GM18498 (cell line): Measurements from ENCODE around the gene ULK2.

Experiments used
- ATAC-seq: cut with Tn5 transposase; IDR thresholded peaks from one replicate; pipeline ENCODE4 v1.9.1; 2021; ENCODE audit warnings: mild to moderate bottlenecking, moderate library complexity; ENCODE audit not compliant: unreplicated experiment

Gene ULK2

GRCh38 chr17:19731626-19732025 lies 136.1 kb downstream of the ULK2 start:
- ATAC-seq, result no peak

DNA sequence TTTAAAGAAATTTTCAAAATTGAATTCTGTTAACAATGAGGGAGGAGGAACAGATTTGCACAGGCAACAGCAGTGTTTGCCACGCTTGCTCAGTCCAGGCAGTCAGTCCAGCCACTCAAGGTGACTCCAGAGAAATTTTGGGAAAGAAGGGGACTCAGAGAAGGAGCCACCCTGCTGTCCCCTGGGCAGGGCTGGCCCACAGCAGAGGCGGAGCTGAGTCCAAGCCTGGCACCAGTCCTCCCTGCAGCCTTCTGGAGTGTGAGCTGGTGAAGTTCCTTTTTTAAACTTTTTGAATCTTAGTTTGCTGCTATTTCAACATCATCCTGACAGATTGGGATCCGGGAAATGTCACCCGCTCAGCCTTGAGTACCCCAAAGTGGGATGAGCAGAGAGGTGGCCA lies 136.9 kb downstream of the ULK2 start:
- no peak for ATAC-seq

DNA sequence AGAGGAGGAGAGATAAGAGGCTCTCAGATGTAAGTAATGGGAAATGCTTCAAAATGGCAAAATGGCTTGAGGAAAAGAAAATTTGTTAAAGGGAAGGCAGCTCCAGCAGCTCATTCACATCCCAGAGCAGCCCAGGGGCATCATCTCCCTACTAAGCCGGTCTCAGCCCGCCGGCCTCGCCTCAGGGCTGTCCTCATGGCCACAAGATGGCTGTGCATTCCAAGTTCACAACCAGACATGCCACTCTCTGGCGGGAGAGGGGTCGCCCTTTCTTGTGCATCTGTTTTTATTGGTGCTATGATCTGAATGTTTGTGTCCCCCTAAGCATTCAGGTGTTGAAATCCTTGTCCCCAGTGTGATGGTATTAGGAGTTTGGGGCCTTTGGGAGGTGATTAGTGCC lies 137.8 kb downstream of the ULK2 start:
- no peak for ATAC-seq

GRCh38 chr17:19728084-19728495 lies 139.6 kb downstream of the ULK2 start:
- ATAC-seq, result no peak

DNA sequence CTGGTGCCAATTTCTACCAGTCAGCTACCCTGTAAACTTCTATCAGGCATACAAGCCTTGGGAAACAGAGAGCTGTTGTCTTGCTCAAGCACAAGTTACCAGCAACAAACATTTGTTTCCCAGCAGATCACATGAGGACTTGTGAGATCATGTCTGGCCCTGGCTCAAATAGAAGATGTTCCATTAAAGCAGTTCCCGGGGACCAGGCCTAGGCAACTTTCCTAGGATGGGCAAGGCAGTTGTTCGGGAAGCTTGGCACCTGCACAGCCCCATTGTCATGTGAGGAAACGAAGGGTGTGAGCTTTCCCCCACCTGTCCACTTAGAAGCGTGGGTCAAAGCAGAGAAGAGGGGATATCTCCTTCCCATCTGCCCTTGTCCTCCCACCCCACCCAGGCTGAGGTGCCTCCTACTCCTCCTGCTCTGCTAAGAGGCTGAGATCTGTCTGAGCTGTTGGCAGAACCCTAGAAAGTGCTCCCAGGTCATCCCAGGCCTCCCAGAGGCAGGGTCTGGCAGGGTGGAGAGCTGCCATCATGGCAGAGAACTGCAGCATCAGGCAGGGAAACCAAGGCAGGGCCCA lies 140.1 kb downstream of the ULK2 start:
- ATAC-seq, result no peak

DNA sequence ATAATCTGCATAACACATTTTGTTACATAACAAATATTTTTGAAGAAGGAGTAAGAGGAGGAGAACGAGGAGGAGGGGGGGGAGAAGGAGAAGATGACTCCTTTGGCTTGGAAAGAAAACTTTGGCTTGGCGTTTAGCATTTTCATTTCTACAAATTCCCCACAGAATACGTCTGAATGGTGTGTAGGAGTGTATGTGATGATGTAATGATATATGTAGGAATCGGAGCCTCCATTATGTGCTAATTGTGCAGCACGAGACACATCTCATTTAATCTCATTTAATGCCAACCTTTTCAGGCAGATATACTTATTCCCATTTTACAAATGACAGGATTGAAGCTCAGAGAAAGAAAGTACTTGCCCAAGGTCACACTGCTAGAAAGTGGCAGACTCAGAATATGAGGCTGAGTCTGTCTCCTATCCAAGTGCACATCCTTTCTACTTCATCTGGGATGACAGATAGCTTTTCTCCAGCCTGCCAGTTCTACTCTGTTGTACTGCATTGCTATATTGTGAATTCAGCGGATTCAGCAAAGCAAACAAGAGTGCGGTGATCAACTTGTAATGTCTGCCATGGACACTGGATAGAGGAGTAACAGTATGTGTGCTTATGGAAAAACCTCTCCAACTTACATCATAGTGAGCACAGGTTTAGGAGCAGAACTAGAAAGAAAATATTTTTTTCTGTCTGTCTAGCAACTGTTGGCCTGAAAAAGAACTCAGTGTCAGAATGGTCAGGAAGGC lies 140.9 kb downstream of the ULK2 start:
- no peak for ATAC-seq

- ATAC-seq, result no peak
These were observed 142.2 kb downstream of the ULK2 start for GRCh38 chr17:19725486-19725885.

GRCh38 chr17:19724501-19725420 lies 143.0 kb downstream of the ULK2 start:
- no peak for ATAC-seq

DNA sequence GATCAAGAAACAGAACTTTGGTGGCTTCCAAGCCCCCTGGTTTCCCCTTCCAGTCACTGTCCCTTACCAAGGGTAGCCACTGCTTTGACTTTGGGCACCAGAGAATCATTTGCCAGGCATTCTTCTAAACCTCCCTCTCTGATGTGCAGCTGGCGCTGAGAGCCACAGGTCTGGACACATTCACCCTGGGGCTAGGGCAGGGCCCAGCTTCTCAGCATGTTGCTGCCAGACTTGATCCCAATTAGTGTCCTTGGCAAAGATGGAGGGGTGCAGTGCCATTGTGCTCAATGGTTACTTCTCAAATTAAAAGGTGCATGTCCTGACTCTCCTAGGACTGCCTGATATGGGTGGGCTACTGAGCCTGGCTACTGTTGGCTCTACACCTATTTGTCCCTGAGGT lies 143.8 kb downstream of the ULK2 start:
- no peak for ATAC-seq
